IMR-90 (cell line): ENCODE data around the gene PKNOX1. TPM values are rescaled to one million over a fixed set of nuclear protein-coding genes. Genes with fewer than 3 reads are reported as not detected.
"Not testable (repeated sequence)": the region's sequence is repeated elsewhere in the genome, so short reads cannot be mapped to it uniquely, and the experiment has no call there.

Experiments used
- ATAC-seq: fragments of 200-7000 bp; cut with Tn5 transposase; 2 replicates; pipeline ENCODE4 v1.9.1; 2020; ENCODE audit warnings: low read depth, mild to moderate bottlenecking, moderate library complexity
- BruUV-seq: library from RNA; stranded (reverse); fragments of 400-500 nt; replicated peaks from 2 replicates; lab custom pipeline; 2021; lab: Mats Ljungman, UMichigan
- CTCF ChIA-PET: fragments of 300-600 bp; formaldehyde crosslinking; extraction: SDS; loops from one replicate; lab custom pipeline; 2021; ENCODE audit warnings: antibody characterized with exemption; lab: Yijun Ruan, JAX
- POLR2A ChIA-PET: fragments of 300-600 bp; sonication (Branson Sonifier 250); formaldehyde crosslinking; loops from one replicate; lab custom pipeline; 2022; ENCODE audit warnings: antibody characterized with exemption; ENCODE audit not compliant: unreplicated experiment; lab: Charles Lee
- DNase-seq: peaks from one replicate; pipeline ENCODE4 v3.0.0; 2013
- H2AFZ ChIP-seq: replicated peaks from 2 replicates; pipeline ENCODE3; 2013; ENCODE audit warnings: low read length, mild to moderate bottlenecking; ENCODE audit not compliant: poor library complexity
- H2AK5ac ChIP-seq: 2 replicates; pipeline ENCODE4 v1.6.1; 2013; ENCODE audit warnings: low read depth, low read length, inconsistent platforms
- H2AK9ac ChIP-seq: replicated peaks from 2 replicates; pipeline ENCODE3; 2013; ENCODE audit warnings: mild to moderate bottlenecking, low read depth, low read length, moderate library complexity; ENCODE audit not compliant: poor library complexity
- H2BK120ac ChIP-seq: 2 replicates; pipeline ENCODE4 v1.6.1; 2013; ENCODE audit warnings: low read depth, low read length, inconsistent platforms
- H2BK15ac ChIP-seq: 3 replicates; pipeline ENCODE4 v1.6.1; 2013; ENCODE audit warnings: low read depth, low read length, inconsistent platforms
- H2BK20ac ChIP-seq: 2 replicates; pipeline ENCODE4 v1.6.1; 2013; ENCODE audit warnings: low read depth, mild to moderate bottlenecking, inconsistent platforms, low read length, moderate library complexity
- H2BK5ac ChIP-seq: 2 replicates; pipeline ENCODE4 v1.6.1; 2013; ENCODE audit warnings: mild to moderate bottlenecking, low read depth, low read length, inconsistent platforms; ENCODE audit not compliant: poor library complexity, severe bottlenecking
- H3K14ac ChIP-seq: replicated peaks from 2 replicates; pipeline ENCODE4 v1.6.1; 2013; ENCODE audit warnings: low read depth, low read length, inconsistent platforms
- H3K18ac ChIP-seq: 2 replicates; pipeline ENCODE4 v1.6.1; 2013; ENCODE audit warnings: low read depth, low read length, control low read depth
- H3K23ac ChIP-seq: 2 replicates; pipeline ENCODE4 v1.6.1; 2013; ENCODE audit warnings: low read depth, low read length, inconsistent platforms
- H3K27ac ChIP-seq: 2 replicates; pipeline ENCODE4 v1.5.1; 2013; ENCODE audit warnings: mild to moderate bottlenecking, control low read depth, low read length; ENCODE audit not compliant: insufficient read depth
- H3K27me3 ChIP-seq: 2 replicates; pipeline ENCODE4 v1.6.1; 2013; ENCODE audit warnings: low read length; ENCODE audit not compliant: control insufficient read depth, insufficient read depth
- H3K36me3 ChIP-seq: 2 replicates; pipeline ENCODE4 v1.6.1; 2013; ENCODE audit warnings: low read length, mixed read lengths; ENCODE audit not compliant: control insufficient read depth, insufficient read depth
- H3K4ac ChIP-seq: 2 replicates; pipeline ENCODE4 v1.6.1; 2013; ENCODE audit warnings: low read depth, low read length, inconsistent platforms
- H3K4me1 ChIP-seq: 2 replicates; pipeline ENCODE4 v1.6.1; 2013; ENCODE audit warnings: low read length, mixed read lengths; ENCODE audit not compliant: control insufficient read depth, insufficient read depth
- H3K4me2 ChIP-seq: 2 replicates; pipeline ENCODE4 v1.6.1; 2013; ENCODE audit warnings: low read depth, mild to moderate bottlenecking, control low read depth, low read length, moderate library complexity
- H3K4me3 ChIP-seq: 2 replicates; pipeline ENCODE4 v1.5.1; 2013; ENCODE audit warnings: low read depth, mild to moderate bottlenecking, control low read depth, low read length, moderate library complexity; ENCODE audit not compliant: insufficient read depth
- H3K56ac ChIP-seq: 2 replicates; pipeline ENCODE4 v1.6.1; 2013; ENCODE audit warnings: low read length, inconsistent platforms; ENCODE audit not compliant: insufficient read depth; ENCODE audit errors: extremely low read depth
- H3K79me1 ChIP-seq, 2 experiments: 2 replicates each; pipeline ENCODE4 v1.6.1; 2013; ENCODE audit warnings: low read length in 2 of 2, inconsistent platforms in 1 of 2, low read depth in 1 of 2
- H3K9ac ChIP-seq: 2 replicates; pipeline ENCODE4 v1.6.1; 2013; ENCODE audit warnings: low read depth, low read length, control low read depth
- H3K9me1 ChIP-seq: 2 replicates; pipeline ENCODE4 v1.6.1; 2013; ENCODE audit warnings: low read length, inconsistent platforms; ENCODE audit not compliant: insufficient read depth
- H3K9me3 ChIP-seq: 2 replicates; pipeline ENCODE4 v1.6.1; 2013; ENCODE audit warnings: low read length; ENCODE audit not compliant: control insufficient read depth, insufficient read depth
- H4K20me1 ChIP-seq: 2 replicates; pipeline ENCODE4 v1.6.1; 2013; ENCODE audit warnings: low read length, inconsistent platforms; ENCODE audit not compliant: insufficient read depth
- H4K5ac ChIP-seq: 2 replicates; pipeline ENCODE4 v1.6.1; 2013; ENCODE audit warnings: mild to moderate bottlenecking, low read depth, low read length, control low read depth
- H4K8ac ChIP-seq, 2 experiments: 2 replicates each; pipeline ENCODE4 v1.6.1; 2013; ENCODE audit warnings: low read depth in 2 of 2, low read length in 2 of 2, control low read depth in 1 of 2, inconsistent platforms in 1 of 2
- H4K91ac ChIP-seq: 2 replicates; pipeline ENCODE4 v1.6.1; 2013; ENCODE audit warnings: low read depth, low read length, inconsistent platforms; ENCODE audit not compliant: insufficient read depth
- WGBS, 2 experiments: methylation state at CpG; one replicate each; pipeline versions ENCODE4 v1.1.5 to v1.1.7; 2013; ENCODE audit warnings: missing lambda C conversion rate in 2 of 2; ENCODE audit not compliant: insufficient read length in 1 of 2; ENCODE audit errors: extremely low coverage in 2 of 2; 5-methylcytosine and 5-hydroxymethylcytosine counted together
- dilution Hi-C: fragments of 300-500 bp; cut with HindIII; formaldehyde crosslinking; loops from one replicate; pipeline ENCODE4 v1.14.3; 2018; ENCODE audit warnings: low sequenced_read_pairs; ENCODE audit not compliant: unreplicated experiment
- in situ Hi-C: fragments of 300-500 bp; cut with MboI; formaldehyde crosslinking; loops from 3 replicates; pipeline ENCODE4 v1.14.3; 2019; ENCODE audit warnings: low sequenced_read_pairs, inconsistent platforms, mixed read lengths
- intact Hi-C: fragments of 100-400 bp; cut with micrococcal nuclease; formaldehyde crosslinking; loops from 2 replicates; pipeline ENCODE4 v1.10.0; 2022
- polyA plus RNA-seq, 3 experiments: library from polyadenylated mRNA; depleted of rRNA; stranded (reverse); fragments of >200 nt; gene quantifications; 2 replicates each; pipeline ENCODE4 v1.2.3, GENCODE V29; 2012; ENCODE audit warnings: low replicate concordance in 1 of 3
- total RNA-seq: library from RNA; depleted of rRNA; stranded (reverse); fragments of >200 nt; gene quantifications from 2 replicates; pipeline ENCODE4 v1.2.3, GENCODE V29; 2012

The PKNOX1 gene
- total and polyA plus RNA-seq, 2 of the 4 experiments (the other 2 are of a cell fraction), result 35.0 to 61.0 TPM

- H2BK20ac ChIP-seq, H2BK120ac ChIP-seq, H3K27me3 ChIP-seq, intact Hi-C loops, H3K27ac ChIP-seq, H4K91ac ChIP-seq, POLR2A ChIA-PET, in situ Hi-C loops, H2AK5ac ChIP-seq, H3K36me3 ChIP-seq, H3K4me3 ChIP-seq, ATAC-seq, H3K4me1 ChIP-seq, H2BK5ac ChIP-seq, BruUV-seq, H3K14ac ChIP-seq, H2BK15ac ChIP-seq, H3K4me2 ChIP-seq, H3K23ac ChIP-seq, CTCF ChIA-PET, H4K5ac ChIP-seq, H4K20me1 ChIP-seq, H3K56ac ChIP-seq, H3K9me3 ChIP-seq, H3K79me1 ChIP-seq, H3K9me1 ChIP-seq, H3K9ac ChIP-seq, DNase-seq, H3K4ac ChIP-seq, H2AK9ac ChIP-seq, H4K8ac ChIP-seq, H2AFZ ChIP-seq, dilution Hi-C loops, H3K18ac ChIP-seq: not testable (repeated sequence)
- WGBS, 2 experiments, result 94% methylated on average over 6 of the region's 13 CpGs; no CpG with 5 or more reads in 1 of the 2 experiments
These were observed 25.1 kb upstream of the PKNOX1 start for GRCh38 chr21:42949094-42949755.

DNA sequence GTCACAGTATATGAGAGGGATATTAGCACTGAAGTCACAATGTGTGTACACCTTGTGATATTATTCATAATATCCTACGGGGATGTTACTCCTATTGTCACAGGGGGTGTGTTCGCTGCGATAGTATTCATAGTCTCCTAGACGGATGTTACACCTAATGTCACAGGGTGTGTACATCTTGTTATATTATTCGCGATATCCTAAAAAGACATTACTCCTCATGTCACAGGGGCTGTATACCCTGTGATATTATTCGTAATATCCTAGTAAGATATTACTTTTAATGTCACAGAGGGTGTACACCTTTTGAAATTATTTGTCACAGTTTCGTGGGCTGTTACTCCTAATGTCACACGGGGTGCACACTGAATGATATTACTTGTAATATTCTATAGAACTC lies 23.2 kb upstream of the PKNOX1 start:
- intact Hi-C loops, H2BK15ac ChIP-seq, H3K79me1 ChIP-seq, H3K4ac ChIP-seq, ATAC-seq, H4K5ac ChIP-seq, H3K4me1 ChIP-seq, H3K9me3 ChIP-seq, H2AK9ac ChIP-seq, H3K27me3 ChIP-seq, DNase-seq, H3K18ac ChIP-seq, H3K23ac ChIP-seq, H4K8ac ChIP-seq, H3K4me3 ChIP-seq, H3K14ac ChIP-seq, H3K9ac ChIP-seq, dilution Hi-C loops, H4K20me1 ChIP-seq, H2BK20ac ChIP-seq, H3K9me1 ChIP-seq, H2AK5ac ChIP-seq, H3K36me3 ChIP-seq, CTCF ChIA-PET, H2BK120ac ChIP-seq, POLR2A ChIA-PET, H2BK5ac ChIP-seq, H4K91ac ChIP-seq, H3K56ac ChIP-seq, H3K4me2 ChIP-seq, H2AFZ ChIP-seq, in situ Hi-C loops, H3K27ac ChIP-seq, BruUV-seq: not testable (repeated sequence)
- no CpG with 5 or more reads among the region's 9 CpGs for WGBS, 2 experiments
